Activated CD4-positive, alpha-beta T cell treated with anti-CD3 and anti-CD28 coated beads, Interleukin-2, amount 50 U/mL, for 1 hour (primary cell): ENCODE measurements around the gene IL2RG.

Experiments used
- DNase-seq: peaks from one replicate; pipeline ENCODE4 v3.0.0-alpha.2; 2020

The IL2RG gene

GRCh38 chrX:71107762-71108360 lies 3.5 kb downstream of the IL2RG start:
- peak; percentile 34 for DNase-seq

GRCh38 chrX:71107245-71107644 lies 4.1 kb downstream of the IL2RG start:
- no peak for DNase-seq

GRCh38 chrX:71106427-71106826 lies 5.0 kb downstream of the IL2RG start, which contains the start of gene CXorf65:
Gene CXorf65, minus strand, starts transcription at chrX:71106740. Its CDS starts 184 bp downstream, at chrX:71106556.
- peak; percentile 9 for DNase-seq

GRCh38 chrX:71105628-71106027 lies 5.7 kb downstream of the IL2RG start:
- no peak for DNase-seq

- peak; percentile 40 for DNase-seq
Measured at GRCh38 chrX:71103110-71103983, 8.0 kb downstream of the IL2RG start.

- DNase-seq = no peak
Measured at GRCh38 chrX:71102292-71102691, 9.1 kb downstream of the IL2RG start.

GRCh38 chrX:71100581-71101505 lies 10.5 kb downstream of the IL2RG start:
- DNase-seq = peak; percentile 14

GRCh38 chrX:71099736-71100135 lies 11.6 kb downstream of the IL2RG start:
- DNase-seq = no peak

- no peak for DNase-seq
Measured at GRCh38 chrX:71098951-71099506, 12.3 kb downstream of the IL2RG start.

GRCh38 chrX:71098302-71098701 lies 13.1 kb downstream of the IL2RG start:
- peak; percentile 76 for DNase-seq

GRCh38 chrX:71096760-71097032 lies 14.7 kb downstream of the IL2RG start:
- DNase-seq = no peak

- no peak for DNase-seq
Measured at GRCh38 chrX:71095981-71096759, 15.2 kb downstream of the IL2RG start.

- peak; percentile 86 for DNase-seq
Measured at GRCh38 chrX:71095555-71095980, 15.8 kb downstream of the IL2RG start, which contains the start of gene FOXO4. Gene FOXO4, plus strand, starts transcription at chrX:71095851. Its CDS starts 678 bp downstream, at chrX:71096529.

GRCh38 chrX:71095033-71095432 lies 16.3 kb downstream of the IL2RG start:
- DNase-seq = no peak

- DNase-seq = no peak
Measured at GRCh38 chrX:71091263-71091662, 20.1 kb downstream of the IL2RG start.

- DNase-seq = no peak
Measured at GRCh38 chrX:71085900-71086299, 25.5 kb downstream of the IL2RG start.

GRCh38 chrX:71082822-71083221 lies 28.6 kb downstream of the IL2RG start:
- no peak for DNase-seq

- no peak for DNase-seq
Measured at GRCh38 chrX:71082124-71082647, 29.2 kb downstream of the IL2RG start.

GRCh38 chrX:71081330-71082123 lies 29.9 kb downstream of the IL2RG start:
- no peak for DNase-seq

GRCh38 chrX:71070531-71070930 lies 40.8 kb downstream of the IL2RG start:
- no peak for DNase-seq
